ENCODE measurements around the gene B4GALNT4.
"Not testable (repeated sequence)": the region's sequence is repeated elsewhere in the genome, so short reads cannot be mapped to it uniquely, and the experiment has no call there.

Gene B4GALNT4

GRCh38 chr11:376531-377173 lies 7.4 kb downstream of the B4GALNT4 start:
- DNase-seq = no peak

- DNase-seq = no peak
Observed at GRCh38 chr11:377174-377865, 8.0 kb downstream of the B4GALNT4 start.

GRCh38 chr11:377883-378500 lies 8.7 kb downstream of the B4GALNT4 start:
- no peak for DNase-seq

- DNase-seq = no peak
Observed at GRCh38 chr11:379205-380094, 10.2 kb downstream of the B4GALNT4 start.

GRCh38 chr11:380095-380480 lies 10.8 kb downstream of the B4GALNT4 start:
- no peak for DNase-seq

- DNase-seq = no peak
Observed at GRCh38 chr11:380491-380890, 11.2 kb downstream of the B4GALNT4 start.

GRCh38 chr11:380996-381395 lies 11.7 kb downstream of the B4GALNT4 start:
- DNase-seq = no peak

GRCh38 chr11:381501-382072 lies 12.3 kb downstream of the B4GALNT4 start:
- DNase-seq = no peak

GRCh38 chr11:382081-382629 lies 12.9 kb downstream of the B4GALNT4 start:
- DNase-seq = no peak

GRCh38 chr11:383431-383830 lies 14.1 kb downstream of the B4GALNT4 start:
- no peak for DNase-seq

- DNase-seq = no peak
Observed at GRCh38 chr11:384511-384910, 15.2 kb downstream of the B4GALNT4 start.

- no peak for DNase-seq
Observed at GRCh38 chr11:385594-386351, 16.5 kb downstream of the B4GALNT4 start.

- no peak for DNase-seq
Observed at GRCh38 chr11:386483-386882, 17.2 kb downstream of the B4GALNT4 start.

- DNase-seq = no peak
Observed at GRCh38 chr11:387193-387793, 18.0 kb downstream of the B4GALNT4 start.

- not testable (repeated sequence) for DNase-seq
Observed at GRCh38 chr11:389369-389768, 20.1 kb downstream of the B4GALNT4 start.

GRCh38 chr11:390175-390574 lies 20.9 kb downstream of the B4GALNT4 start:
- no peak for DNase-seq

- DNase-seq = no peak
Observed at GRCh38 chr11:391117-392017, 22.1 kb downstream of the B4GALNT4 start.

GRCh38 chr11:392102-392777 lies 22.9 kb downstream of the B4GALNT4 start:
- DNase-seq = no peak

- DNase-seq = no peak
Observed at GRCh38 chr11:393219-394033, 24.1 kb downstream of the B4GALNT4 start.
